Measurements from ENCODE around the gene TLCD5. TPM values are rescaled to one million over a fixed set of nuclear protein-coding genes. Genes with fewer than 3 reads are reported as not detected.
A peak's percentile ranks its signal among the peaks of the same experiment; 100 is the strongest.

The TLCD5 gene
- polyA plus RNA-seq, result under 1 TPM; 0.55 to 0.76 TPM

DNA sequence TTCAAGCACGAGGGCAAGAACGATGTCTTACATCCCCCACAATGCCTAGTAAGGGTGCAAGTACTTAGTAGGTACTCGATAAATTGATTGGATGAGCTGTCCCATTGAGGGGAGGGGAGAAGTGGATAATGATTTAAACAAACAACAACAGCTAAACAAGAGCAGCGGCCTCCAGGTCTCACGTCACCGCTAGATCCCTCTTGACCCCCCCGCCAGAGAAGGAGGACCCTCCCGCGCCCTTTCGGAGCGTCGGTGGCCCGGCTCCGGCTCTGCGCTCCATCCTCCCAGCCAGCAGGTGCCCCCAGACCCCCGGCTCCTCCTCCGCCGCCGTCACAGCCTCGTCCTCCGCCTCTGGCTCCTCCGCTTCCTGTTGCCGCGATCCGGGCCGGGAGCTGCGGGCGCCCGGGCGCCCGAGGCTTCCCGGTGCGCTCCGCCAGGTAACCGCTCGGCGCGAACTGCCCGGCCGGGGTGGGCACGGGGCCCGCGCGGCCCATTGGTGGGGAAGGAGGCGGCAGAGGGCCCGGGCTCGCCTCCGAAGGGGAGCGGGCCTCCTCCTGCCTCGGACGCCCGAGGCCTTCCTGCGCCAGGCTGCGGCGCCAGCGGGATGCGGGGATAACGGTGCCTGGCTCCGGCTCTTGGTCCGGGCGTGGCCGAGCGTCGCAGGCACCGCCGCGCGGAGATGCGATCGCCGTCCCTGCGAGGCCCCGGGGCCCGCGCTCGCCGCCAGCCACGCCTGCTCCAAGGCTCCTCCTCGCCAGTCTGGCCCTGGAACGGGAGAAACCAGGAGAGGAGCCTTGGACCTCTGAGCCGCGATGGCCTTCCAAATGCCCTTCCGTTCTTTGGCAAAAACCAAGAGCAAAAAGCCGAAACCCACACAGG is at the start of gene TLCD5:
Gene TLCD5, plus strand, starts transcription at position 368 of the 879 bp plus-strand sequence. CDS start 2,143 bp downstream, outside the sequence.
- no peaks in the 10 kb centered on the region for H3K4me1 ChIP-seq (ENCODE audit: control insufficient read depth in 2 of 2, insufficient read depth in 2 of 2, low read length in 1 of 2)
- 1 to 2% methylated on average over 72 to 84 of the region's 84 CpGs for WGBS, 2 donors
- peak within 1 kb of the TSS; percentile 57 to 69 for H3K4me3 ChIP-seq (ENCODE audit: low read depth in 1 of 2, low read length in 2 of 2)
- no peaks in the 10 kb centered on the region for H3K27me3 ChIP-seq (ENCODE audit: control insufficient read depth in 1 of 2, insufficient read depth in 2 of 2, low read length in 2 of 2)
- peak within 1 kb of the TSS; percentile 69 to 83 for H3K27ac ChIP-seq (ENCODE audit: low read depth in 2 of 2, low read length in 1 of 2)
- H3K9me3 ChIP-seq (ENCODE audit: control insufficient read depth in 2 of 2, insufficient read depth in 1 of 2, low read depth in 1 of 2, low read length in 1 of 2), result no peaks in the 10 kb centered on the region
- peaks cover 0 to 2% of the 10 kb centered on the region in 2 donors for H3K36me3 ChIP-seq (ENCODE audit: control insufficient read depth in 2 of 2, insufficient read depth in 2 of 2, low read length in 1 of 2)

DNA sequence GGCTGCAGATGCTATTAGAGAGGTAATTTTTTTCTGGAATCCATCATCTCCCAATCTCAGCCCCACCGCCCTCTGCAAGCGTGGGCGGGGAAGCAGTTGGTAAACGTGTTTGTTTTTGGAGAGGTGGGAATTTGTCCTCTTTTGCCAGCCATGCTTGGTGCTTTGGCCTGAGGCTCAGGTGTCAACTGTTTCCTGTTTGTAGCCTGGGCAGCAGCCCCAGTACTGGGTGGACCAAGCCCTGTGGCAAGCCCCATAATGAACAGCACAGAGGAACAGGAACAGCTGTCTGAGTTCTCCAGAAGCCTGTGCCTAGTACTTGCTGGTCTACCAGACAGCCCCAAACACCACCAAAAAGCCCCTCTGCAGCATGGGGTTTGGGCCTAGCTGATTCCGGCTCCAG is 45.6 kb upstream of the TLCD5 start:
- Histone ChIP-seq H3K4me3 (ENCODE audit: low read depth in 1 of 2, low read length in 2 of 2) (no peak overlapping the region), H3K27ac (ENCODE audit: low read depth in 2 of 2, low read length in 1 of 2) (no peak overlapping the region), H3K4me1 (ENCODE audit: control insufficient read depth in 2 of 2, insufficient read depth in 2 of 2, low read length in 1 of 2) (peaks cover 0 to 9% of the 10 kb centered on the region in 2 donors), H3K36me3 (ENCODE audit: control insufficient read depth in 2 of 2, insufficient read depth in 2 of 2, low read length in 1 of 2) (no peaks in the 10 kb centered on the region), H3K27me3 (ENCODE audit: control insufficient read depth in 1 of 2, insufficient read depth in 2 of 2, low read length in 2 of 2) (no peaks in the 10 kb centered on the region), H3K9me3 (ENCODE audit: control insufficient read depth in 2 of 2, insufficient read depth in 1 of 2, low read depth in 1 of 2, low read length in 1 of 2) (no peaks in the 10 kb centered on the region)
- WGBS, 2 donors, result 64 to 78% methylated on average over 5 of the region's 5 CpGs

DNA sequence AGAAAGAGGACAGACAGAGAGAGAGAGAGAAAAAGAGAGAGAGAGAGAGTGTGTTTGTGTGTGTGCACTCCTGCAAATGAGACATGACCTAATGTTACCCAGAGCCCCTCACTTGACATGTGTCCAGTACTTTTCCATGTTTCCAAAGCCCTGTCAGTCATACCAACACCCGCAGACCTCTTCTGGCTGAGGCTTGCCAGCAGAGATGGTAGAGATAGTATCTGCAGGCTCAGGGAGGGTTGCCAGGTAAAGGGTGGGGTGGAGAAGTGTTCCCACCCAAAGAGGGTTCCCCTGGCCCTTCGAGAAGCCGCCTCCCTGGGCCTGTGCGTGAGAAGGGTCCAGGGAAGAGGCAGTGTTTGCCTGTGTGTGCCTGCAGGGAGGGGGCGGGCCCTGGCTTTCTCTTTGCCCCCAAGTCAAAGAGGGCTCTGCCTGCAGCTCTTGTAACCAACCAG is 44.5 kb upstream of the TLCD5 start:
- Histone ChIP-seq H3K4me1 (ENCODE audit: control insufficient read depth in 2 of 2, insufficient read depth in 2 of 2, low read length in 1 of 2) (peaks cover 0 to 9% of the 10 kb centered on the region in 2 donors), H3K27ac (ENCODE audit: low read depth in 2 of 2, low read length in 1 of 2) (no peak overlapping the region), H3K27me3 (ENCODE audit: control insufficient read depth in 1 of 2, insufficient read depth in 2 of 2, low read length in 2 of 2) (no peaks in the 10 kb centered on the region), H3K4me3 (ENCODE audit: low read depth in 1 of 2, low read length in 2 of 2) (no peak overlapping the region), H3K9me3 (ENCODE audit: control insufficient read depth in 2 of 2, insufficient read depth in 1 of 2, low read depth in 1 of 2, low read length in 1 of 2) (no peaks in the 10 kb centered on the region), H3K36me3 (ENCODE audit: control insufficient read depth in 2 of 2, insufficient read depth in 2 of 2, low read length in 1 of 2) (no peaks in the 10 kb centered on the region)
- WGBS, 2 donors, result 54 to 60% methylated on average over 3 to 5 of the region's 5 CpGs

DNA sequence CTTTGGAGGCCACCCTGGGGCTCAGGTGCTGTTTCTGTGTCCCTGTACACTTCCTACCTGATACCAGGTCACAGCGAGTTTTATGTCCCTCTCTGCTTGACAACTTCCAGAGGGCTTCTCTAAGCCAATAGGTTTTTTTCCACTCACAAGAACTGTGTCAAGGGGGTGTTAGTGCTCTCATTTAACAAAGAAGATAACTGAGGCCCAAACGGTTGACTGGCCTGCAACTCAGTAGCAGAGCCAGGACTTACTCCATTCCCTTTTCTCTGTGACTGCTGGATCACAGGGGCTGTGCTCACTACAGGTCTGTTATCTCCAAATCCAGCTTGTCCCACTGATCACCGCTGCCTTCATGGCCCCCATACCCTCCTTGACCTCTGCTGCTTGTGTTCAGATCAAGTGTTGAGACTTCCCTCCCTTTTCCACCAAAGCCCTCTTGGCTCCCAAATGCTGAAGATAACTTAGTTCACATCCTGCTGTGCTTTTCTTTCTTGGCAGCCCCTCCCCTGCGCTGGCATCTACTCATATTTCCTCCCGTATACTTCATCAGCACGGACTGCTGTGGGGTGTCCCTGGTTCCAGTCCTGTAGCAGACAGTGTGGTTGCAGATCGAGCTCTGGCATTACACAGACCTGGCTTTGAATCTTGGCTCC is 43.8 kb upstream of the TLCD5 start:
- Histone ChIP-seq H3K4me3 (ENCODE audit: low read depth in 1 of 2, low read length in 2 of 2) (no peak overlapping the region), H3K27me3 (ENCODE audit: control insufficient read depth in 1 of 2, insufficient read depth in 2 of 2, low read length in 2 of 2) (no peaks in the 10 kb centered on the region), H3K36me3 (ENCODE audit: control insufficient read depth in 2 of 2, insufficient read depth in 2 of 2, low read length in 1 of 2) (no peaks in the 10 kb centered on the region), H3K4me1 (ENCODE audit: control insufficient read depth in 2 of 2, insufficient read depth in 2 of 2, low read length in 1 of 2) (peaks cover 0 to 9% of the 10 kb centered on the region in 2 donors), H3K27ac (ENCODE audit: low read depth in 2 of 2, low read length in 1 of 2) (no peak overlapping the region), H3K9me3 (ENCODE audit: control insufficient read depth in 2 of 2, insufficient read depth in 1 of 2, low read depth in 1 of 2, low read length in 1 of 2) (no peaks in the 10 kb centered on the region)
- 51 to 55% methylated on average over 7 of the region's 7 CpGs for WGBS, 2 donors

DNA sequence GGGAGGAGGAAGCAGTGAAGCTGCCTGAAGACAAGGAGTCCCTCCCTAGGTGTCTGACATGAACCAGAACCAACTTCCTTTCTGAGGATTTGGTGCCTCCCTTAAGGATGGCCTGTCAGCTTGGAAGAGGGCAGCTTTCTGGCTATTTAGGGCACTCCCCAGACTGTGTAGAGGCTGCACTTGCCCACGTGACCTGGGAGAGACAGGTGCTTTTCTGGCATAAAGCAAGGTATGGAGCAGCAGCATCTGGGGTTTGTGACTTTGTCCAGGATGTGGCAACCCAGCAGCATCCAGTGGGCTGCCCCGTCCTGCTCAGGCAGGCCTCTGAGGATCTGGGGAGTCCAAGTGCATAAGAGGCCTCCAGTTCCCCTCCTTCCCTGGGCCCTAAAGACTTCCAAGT is 42.0 kb upstream of the TLCD5 start:
- no peak overlapping the region for H3K4me3 ChIP-seq (ENCODE audit: low read depth in 1 of 2, low read length in 2 of 2)
- H3K36me3 ChIP-seq (ENCODE audit: control insufficient read depth in 2 of 2, insufficient read depth in 2 of 2, low read length in 1 of 2), result no peaks in the 10 kb centered on the region
- peaks cover 0 to 9% of the 10 kb centered on the region in 2 donors for H3K4me1 ChIP-seq (ENCODE audit: control insufficient read depth in 2 of 2, insufficient read depth in 2 of 2, low read length in 1 of 2)
- H3K27me3 ChIP-seq (ENCODE audit: control insufficient read depth in 1 of 2, insufficient read depth in 2 of 2, low read length in 2 of 2), result no peaks in the 10 kb centered on the region
- WGBS, 2 donors, result 73 to 79% methylated on average over 2 of the region's 2 CpGs
- H3K9me3 ChIP-seq (ENCODE audit: control insufficient read depth in 2 of 2, insufficient read depth in 1 of 2, low read depth in 1 of 2, low read length in 1 of 2), result no peaks in the 10 kb centered on the region
- no peak overlapping the region for H3K27ac ChIP-seq (ENCODE audit: low read depth in 2 of 2, low read length in 1 of 2)

DNA sequence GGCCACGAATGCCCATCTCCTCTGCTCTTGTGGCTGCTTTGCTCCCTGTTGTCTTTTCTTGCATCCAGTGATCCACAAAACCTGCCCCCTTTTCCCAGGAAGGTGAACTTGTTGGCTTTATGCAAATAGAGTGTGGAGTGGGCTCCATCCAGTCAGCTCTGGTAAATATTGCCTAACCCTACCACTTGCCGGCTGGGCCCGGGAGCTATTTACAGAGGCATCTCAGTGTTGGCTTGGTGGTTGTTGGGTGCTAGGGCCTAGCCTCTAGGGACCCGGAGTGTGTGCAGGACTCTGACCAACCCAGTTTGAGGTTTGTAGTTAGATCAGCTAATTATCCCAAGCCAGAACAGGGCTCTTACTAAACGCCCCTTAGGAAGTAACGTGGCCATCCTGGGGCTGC is 40.8 kb upstream of the TLCD5 start:
- H3K4me1 ChIP-seq (ENCODE audit: control insufficient read depth in 2 of 2, insufficient read depth in 2 of 2, low read length in 1 of 2), result peaks cover 0 to 9% of the 10 kb centered on the region in 2 donors
- H3K27ac ChIP-seq (ENCODE audit: low read depth in 2 of 2, low read length in 1 of 2), result no peak overlapping the region
- WGBS, 2 donors, result 89 to 92% methylated on average over 6 of the region's 6 CpGs
- no peaks in the 10 kb centered on the region for H3K9me3 ChIP-seq (ENCODE audit: control insufficient read depth in 2 of 2, insufficient read depth in 1 of 2, low read depth in 1 of 2, low read length in 1 of 2)
- no peaks in the 10 kb centered on the region for H3K27me3 ChIP-seq (ENCODE audit: control insufficient read depth in 1 of 2, insufficient read depth in 2 of 2, low read length in 2 of 2)
- no peak overlapping the region for H3K4me3 ChIP-seq (ENCODE audit: low read depth in 1 of 2, low read length in 2 of 2)
- no peaks in the 10 kb centered on the region for H3K36me3 ChIP-seq (ENCODE audit: control insufficient read depth in 2 of 2, insufficient read depth in 2 of 2, low read length in 1 of 2)

DNA sequence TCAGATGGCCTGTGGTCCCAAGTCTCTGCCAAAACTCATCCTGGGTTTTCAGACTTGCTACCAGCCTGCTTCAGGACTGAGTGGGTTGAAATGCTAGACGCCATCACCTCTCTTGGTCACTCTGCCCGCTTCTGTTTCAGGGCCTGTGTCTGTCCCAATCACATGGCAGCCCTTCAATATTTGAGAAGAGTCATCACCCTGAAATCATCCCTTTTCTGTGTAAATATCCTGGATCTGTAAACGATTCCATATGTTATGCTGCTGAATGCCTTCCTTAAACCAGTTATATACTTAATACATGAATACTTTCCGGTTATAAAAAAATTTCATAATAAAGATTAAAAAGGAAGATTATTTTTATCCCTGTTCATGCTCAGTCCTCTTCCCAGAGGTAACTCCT is 39.8 kb upstream of the TLCD5 start:
- no peaks in the 10 kb centered on the region for H3K27me3 ChIP-seq (ENCODE audit: control insufficient read depth in 1 of 2, insufficient read depth in 2 of 2, low read length in 2 of 2)
- 83 to 88% methylated on average over 4 of the region's 4 CpGs for WGBS, 2 donors
- no peak overlapping the region for H3K4me3 ChIP-seq (ENCODE audit: low read depth in 1 of 2, low read length in 2 of 2)
- H3K36me3 ChIP-seq (ENCODE audit: control insufficient read depth in 2 of 2, insufficient read depth in 2 of 2, low read length in 1 of 2), result no peaks in the 10 kb centered on the region
- no peak overlapping the region for H3K27ac ChIP-seq (ENCODE audit: low read depth in 2 of 2, low read length in 1 of 2)
- H3K9me3 ChIP-seq (ENCODE audit: control insufficient read depth in 2 of 2, insufficient read depth in 1 of 2, low read depth in 1 of 2, low read length in 1 of 2), result no peaks in the 10 kb centered on the region
- peaks cover 0 to 3% of the 10 kb centered on the region in 2 donors for H3K4me1 ChIP-seq (ENCODE audit: control insufficient read depth in 2 of 2, insufficient read depth in 2 of 2, low read length in 1 of 2)

DNA sequence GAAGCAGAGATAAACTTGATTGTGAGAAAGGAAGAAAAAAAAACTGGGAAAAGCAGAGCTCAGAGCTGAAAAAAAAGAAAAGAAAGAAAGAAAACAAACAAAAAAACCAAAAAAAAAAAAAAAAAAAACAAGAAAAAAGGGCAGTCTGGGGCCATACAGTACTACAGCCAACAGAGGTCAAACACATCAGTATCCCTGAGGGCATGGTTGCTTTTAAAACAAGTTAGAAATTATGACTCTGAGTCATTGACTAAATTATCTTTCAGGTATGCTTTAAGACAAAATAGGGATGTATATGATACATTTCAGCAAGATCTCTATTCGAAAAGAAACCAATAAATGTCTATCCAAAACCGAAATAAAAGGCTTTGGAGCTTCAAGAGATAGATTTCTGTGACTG is 37.1 kb upstream of the TLCD5 start:
- Histone ChIP-seq H3K27ac (ENCODE audit: low read depth in 2 of 2, low read length in 1 of 2) (no peak overlapping the region), H3K36me3 (ENCODE audit: control insufficient read depth in 2 of 2, insufficient read depth in 2 of 2, low read length in 1 of 2) (no peaks in the 10 kb centered on the region), H3K4me1 (ENCODE audit: control insufficient read depth in 2 of 2, insufficient read depth in 2 of 2, low read length in 1 of 2) (peaks cover 0 to 2% of the 10 kb centered on the region in 2 donors), H3K9me3 (ENCODE audit: control insufficient read depth in 2 of 2, insufficient read depth in 1 of 2, low read depth in 1 of 2, low read length in 1 of 2) (no peaks in the 10 kb centered on the region), H3K4me3 (ENCODE audit: low read depth in 1 of 2, low read length in 2 of 2) (no peak overlapping the region), H3K27me3 (ENCODE audit: control insufficient read depth in 1 of 2, insufficient read depth in 2 of 2, low read length in 2 of 2) (no peaks in the 10 kb centered on the region)
- WGBS, 2 donors, result 59 to 89% methylated on average over 2 of the region's 2 CpGs

DNA sequence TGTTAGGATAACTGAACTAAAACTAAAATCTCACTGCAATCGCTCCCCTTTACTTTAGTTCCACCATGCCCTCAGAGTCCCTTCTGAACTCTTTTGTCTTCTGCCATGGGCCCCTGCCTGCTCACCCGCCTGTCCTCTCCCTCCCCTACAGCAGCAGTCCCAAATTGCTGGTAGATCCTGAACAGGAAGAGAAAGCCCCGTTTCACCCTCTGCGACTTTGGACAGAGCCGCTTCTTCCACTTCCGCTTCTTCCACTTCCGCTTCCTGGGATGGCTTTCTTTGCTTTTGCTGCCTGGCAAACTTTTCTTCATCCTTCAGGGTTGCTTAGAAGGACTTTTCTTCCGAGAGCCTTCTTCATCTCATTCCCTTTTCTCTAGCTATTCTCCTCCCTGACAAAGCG is 35.7 kb upstream of the TLCD5 start:
- 81 to 86% methylated on average over 9 of the region's 9 CpGs for WGBS, 2 donors
- H3K4me3 ChIP-seq (ENCODE audit: low read depth in 1 of 2, low read length in 2 of 2), result no peak overlapping the region

More for the DNA sequence above, 35.7 kb upstream of the TLCD5 start:
- Histone ChIP-seq H3K27me3 (ENCODE audit: control insufficient read depth in 1 of 2, insufficient read depth in 2 of 2, low read length in 2 of 2) (no peaks in the 10 kb centered on the region), H3K4me1 (ENCODE audit: control insufficient read depth in 2 of 2, insufficient read depth in 2 of 2, low read length in 1 of 2) (no peaks in the 10 kb centered on the region), H3K9me3 (ENCODE audit: control insufficient read depth in 2 of 2, insufficient read depth in 1 of 2, low read depth in 1 of 2, low read length in 1 of 2) (no peaks in the 10 kb centered on the region), H3K36me3 (ENCODE audit: control insufficient read depth in 2 of 2, insufficient read depth in 2 of 2, low read length in 1 of 2) (no peaks in the 10 kb centered on the region), H3K27ac (ENCODE audit: low read depth in 2 of 2, low read length in 1 of 2) (no peak overlapping the region)

Measured in esophagus (tissue), 2 donors.